ENCODE measurements around the gene GAPDHS.
A peak's percentile ranks its signal among the peaks of the same experiment; 100 is the strongest.

The GAPDHS gene

GRCh38 chr19:35540356-35540927 lies 7.2 kb downstream of the GAPDHS start:
- DNase-seq = no peak

DNA sequence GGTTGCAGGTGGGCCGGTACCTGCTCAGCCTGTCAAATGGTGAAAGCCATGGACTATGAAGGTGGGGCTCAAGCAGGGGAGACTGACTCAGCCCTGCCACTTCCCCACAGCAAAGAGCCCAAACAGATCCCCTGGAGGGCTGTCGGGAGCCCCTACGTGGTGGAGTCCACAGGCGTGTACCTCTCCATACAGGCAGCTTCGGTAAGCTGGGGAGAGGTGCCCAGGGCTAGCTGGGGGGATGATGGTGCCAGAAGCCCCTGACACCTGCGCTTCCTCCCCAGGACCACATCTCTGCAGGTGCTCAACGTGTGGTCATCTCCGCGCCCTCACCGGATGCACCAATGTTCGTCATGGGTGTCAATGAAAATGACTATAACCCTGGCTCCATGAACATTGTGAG lies 9.0 kb downstream of the GAPDHS start:
- no peak for DNase-seq

DNA sequence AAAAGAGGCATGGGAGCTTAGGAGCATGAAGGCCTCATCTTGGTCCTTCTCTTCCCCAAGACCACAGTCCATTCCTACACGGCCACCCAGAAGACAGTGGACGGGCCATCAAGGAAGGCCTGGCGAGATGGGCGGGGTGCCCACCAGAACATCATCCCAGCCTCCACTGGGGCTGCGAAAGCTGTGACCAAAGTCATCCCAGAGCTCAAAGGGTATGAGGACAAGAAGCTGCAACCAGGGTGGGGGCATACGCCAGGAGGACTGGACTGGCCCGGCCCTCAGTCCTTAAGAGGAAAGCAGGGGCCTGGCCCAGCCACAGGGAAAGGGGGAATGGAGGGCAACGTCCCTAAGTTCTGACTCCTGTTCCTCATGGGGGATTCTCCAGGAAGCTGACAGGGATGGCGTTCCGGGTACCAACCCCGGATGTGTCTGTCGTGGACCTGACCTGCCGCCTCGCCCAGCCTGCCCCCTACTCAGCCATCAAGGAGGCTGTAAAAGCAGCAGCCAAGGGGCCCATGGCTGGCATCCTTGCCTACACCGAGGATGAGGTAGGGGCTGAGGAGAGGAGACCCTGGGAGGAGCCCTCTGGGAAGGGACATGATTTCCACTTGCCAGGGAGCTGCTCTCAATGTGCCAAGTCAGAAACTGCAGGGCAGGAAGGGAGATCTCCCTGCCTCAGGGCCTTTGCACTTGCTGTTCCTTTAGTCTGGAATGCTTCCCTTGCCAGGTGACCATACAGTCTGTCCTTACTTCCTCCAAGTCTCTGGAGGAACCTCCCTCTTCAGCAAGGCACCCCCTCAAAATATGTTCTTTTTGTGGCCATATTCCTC lies 10.2 kb downstream of the GAPDHS start:
- no peak for DNase-seq

DNA sequence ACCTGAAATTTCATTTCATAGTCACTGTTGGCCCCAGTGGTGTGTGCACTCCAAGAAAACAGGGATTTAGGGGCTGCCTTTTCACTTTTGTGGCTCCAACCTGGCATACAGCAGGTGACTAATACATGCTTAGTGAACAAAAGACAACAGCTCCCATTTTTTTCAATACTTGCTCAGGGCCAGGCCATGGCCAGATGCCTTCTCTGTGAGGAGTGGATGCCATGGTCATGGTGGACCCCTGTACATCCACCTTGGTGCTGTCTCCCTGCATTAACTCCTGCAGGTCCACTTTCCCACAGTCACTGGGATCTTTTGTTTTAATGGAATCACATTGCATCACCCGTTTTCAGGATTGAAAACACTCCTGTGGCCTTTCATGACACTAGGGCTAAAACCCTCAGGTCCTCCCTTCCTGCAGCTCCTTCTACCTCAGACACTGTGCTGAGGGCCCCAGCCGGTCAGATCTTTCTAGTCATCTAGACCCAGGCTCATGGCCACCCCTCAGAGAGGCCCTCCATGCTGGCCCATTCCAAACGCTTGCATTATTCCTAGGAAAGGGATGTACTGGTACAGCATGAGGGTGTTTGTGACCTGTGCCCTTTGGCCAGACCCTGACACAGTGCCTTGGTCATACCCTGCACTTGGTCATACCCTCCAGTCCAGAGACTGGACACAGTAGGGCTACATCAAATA lies 11.0 kb downstream of the GAPDHS start:
- DNase-seq = no peak

GRCh38 chr19:35545001-35545854 lies 12.0 kb downstream of the GAPDHS start, which contains the start of gene TMEM147:
Gene TMEM147 (plus strand): TSS chr19:35545626. CDS start chr19:35545740, 114 bp downstream.
- DNase-seq = peak; percentile 55 to 68 (median 64)

DNA sequence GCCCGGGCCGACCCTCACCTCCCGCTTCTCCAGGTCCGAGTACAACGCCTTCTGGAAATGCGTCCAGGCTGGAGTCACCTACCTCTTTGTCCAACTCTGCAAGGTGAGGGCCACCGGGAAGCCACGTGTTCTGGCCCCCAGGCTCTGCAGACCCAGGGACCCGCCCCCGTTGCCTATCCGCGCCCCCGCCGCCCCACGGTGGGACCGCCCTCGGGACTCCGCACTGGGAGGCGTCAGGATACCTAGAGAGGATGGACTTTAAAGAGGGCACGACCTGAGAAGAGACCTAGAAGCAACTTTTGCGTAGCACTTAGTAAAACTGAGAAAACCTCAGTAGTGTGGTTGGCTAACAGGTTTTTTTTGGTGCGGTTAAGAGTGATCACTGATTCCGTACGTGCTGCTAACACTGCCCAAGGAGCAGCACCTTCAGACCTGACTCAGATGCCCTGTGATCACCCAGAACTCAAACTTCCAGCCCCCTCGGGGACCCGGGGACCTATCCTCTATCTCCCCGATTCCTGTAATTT lies 12.7 kb downstream of the GAPDHS start:
- peak in 2 of 4 experiments; percentile 47 to 55 for DNase-seq

- no peak for DNase-seq
These were observed 13.3 kb downstream of the GAPDHS start for GRCh38 chr19:35546532-35546931.

DNA sequence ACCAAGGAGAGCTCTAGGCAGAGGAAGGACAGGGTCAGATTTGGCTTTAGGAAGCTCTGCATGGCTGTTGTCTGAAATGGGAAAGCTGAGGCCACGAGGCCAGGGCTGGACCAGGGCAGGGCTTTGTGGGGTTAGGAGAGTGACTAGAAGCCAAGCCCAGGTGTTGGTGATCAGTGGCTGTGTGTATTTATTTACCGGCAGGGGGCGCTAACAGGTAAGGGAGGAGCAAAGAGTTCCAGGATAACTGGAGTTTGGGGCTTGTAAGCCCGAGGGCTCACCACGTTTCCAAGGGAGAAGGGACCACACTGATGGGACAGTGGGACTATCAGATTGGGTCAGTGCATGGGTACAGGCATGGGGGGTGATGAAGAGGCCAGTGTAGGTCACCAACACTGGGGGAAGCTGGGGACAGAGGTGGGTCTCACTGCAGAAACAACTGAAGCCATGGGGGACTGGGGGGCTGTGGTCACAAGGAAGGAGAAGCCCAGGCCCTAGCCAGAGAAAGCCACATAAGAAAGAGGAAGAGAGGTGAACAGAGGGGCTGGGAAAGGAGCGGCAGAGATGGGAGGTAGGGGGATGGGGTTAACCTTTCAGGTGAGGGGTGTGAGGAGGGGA lies 16.0 kb downstream of the GAPDHS start:
- peak; percentile 13 to 38 (median 24) for DNase-seq

GRCh38 chr19:35549879-35550523 lies 16.7 kb downstream of the GAPDHS start:
- DNase-seq = no peak

- DNase-seq = no peak
These were observed 18.0 kb downstream of the GAPDHS start for GRCh38 chr19:35551091-35551810.

DNA sequence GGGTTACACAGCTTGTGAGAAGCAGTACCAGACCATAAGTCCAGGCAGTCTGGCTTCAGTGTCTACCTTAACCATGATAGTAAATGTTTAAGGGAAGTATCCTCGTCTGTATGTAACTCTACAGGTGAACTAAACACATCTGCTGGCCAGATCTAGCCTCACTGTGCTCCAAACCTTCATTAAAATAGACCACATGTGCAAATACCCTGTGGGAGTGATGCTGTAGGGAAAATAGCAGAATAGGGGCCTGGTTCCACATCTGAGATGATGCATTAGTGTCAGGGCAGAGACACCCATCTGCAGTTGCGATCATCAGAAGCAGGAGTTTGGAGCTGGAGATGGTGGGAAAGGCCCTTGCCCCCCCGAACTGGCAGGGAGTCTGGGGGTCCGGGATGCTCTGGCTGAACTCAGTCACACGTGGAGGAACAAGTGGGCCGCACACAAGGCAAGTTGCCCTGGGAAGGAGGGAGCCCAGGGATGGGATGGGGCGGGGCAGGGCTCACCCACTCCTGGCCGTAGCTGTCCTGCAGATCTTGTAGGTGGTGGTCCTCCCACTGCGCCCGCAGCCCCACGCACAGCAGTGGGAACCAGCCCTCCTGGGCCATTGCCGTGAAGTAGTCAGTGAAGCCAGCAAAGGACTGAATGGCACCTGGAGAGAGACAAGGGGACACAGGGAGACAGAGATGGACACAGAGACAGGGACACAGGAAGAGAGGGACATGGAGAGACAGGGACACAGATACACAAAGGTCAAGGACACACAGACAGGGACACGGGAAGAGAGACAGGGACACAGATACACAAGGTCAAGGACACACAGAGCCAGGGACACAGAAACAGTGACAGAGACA lies 19.5 kb downstream of the GAPDHS start:
- no peak for DNase-seq

- DNase-seq = no peak
These were observed 20.2 kb downstream of the GAPDHS start for GRCh38 chr19:35553385-35554000.

GRCh38 chr19:35554076-35554475 lies 20.8 kb downstream of the GAPDHS start:
- DNase-seq = no peak

DNA sequence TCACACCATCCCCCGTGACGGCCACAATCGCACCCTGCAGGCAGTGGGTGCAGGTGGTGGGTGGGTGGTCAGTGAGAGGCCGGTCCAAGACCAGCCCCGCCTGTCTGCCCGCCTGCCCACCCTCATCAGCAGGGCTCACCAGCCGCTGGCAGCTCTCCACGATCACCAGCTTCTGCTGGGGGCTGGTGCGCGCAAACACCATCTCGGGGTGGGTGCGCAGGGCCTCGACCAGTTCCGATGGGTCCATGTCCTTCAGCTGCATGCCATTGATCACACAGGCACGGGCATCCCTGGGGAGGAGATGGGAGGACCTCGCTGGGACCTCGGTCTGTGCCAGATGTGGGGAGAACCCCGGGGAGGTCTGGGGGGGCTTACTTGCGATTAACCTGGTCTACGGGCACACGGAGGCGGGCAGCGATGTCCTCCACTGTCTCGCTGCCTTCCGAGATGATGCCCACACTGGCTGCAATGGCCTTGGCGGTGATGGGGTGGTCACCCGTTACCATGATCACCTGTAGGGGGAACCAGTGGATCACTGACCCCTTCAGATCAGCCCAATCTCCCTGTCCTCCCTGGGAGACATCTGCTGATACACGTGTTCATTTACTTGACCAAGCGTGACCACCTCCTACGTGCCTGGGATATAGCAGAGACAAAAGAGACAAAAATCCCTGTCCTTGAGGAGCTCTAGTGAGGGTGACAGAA lies 22.2 kb downstream of the GAPDHS start:
- no peak for DNase-seq

GRCh38 chr19:35556025-35556590 lies 22.9 kb downstream of the GAPDHS start:
- no peak for DNase-seq

DNA sequence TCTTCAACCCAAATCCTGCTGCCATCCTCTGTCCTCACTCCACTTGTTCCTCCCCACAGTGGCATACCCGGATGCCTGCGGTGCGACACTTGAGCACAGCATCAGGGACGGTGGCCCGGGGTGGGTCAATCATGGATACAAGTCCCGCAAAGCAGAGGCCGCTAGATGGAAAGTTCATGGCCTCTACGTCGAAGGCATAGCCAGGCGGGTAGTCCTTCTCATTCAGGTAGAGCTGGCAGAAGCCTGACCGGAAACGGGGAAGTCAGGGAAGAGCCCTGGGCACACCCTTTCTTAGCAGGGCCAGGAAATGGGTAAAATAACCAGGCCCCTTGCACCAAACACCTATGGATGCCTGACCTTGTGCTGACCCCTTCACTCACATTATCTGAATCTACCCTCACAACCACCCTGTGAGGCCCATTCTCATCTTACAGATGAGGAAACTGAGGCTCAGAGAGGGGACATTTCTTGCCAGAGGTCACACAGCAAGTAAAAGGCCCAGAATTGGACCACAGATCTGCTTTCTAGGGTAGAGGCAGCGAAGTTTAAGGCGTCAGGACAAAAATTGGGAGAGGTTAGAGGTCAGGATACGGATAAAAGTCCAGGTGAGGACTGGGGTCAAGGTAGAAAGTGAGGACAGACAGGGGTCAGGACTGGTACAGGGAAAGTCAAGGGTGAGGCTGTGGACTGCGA lies 23.7 kb downstream of the GAPDHS start:
- no peak for DNase-seq

DNA sequence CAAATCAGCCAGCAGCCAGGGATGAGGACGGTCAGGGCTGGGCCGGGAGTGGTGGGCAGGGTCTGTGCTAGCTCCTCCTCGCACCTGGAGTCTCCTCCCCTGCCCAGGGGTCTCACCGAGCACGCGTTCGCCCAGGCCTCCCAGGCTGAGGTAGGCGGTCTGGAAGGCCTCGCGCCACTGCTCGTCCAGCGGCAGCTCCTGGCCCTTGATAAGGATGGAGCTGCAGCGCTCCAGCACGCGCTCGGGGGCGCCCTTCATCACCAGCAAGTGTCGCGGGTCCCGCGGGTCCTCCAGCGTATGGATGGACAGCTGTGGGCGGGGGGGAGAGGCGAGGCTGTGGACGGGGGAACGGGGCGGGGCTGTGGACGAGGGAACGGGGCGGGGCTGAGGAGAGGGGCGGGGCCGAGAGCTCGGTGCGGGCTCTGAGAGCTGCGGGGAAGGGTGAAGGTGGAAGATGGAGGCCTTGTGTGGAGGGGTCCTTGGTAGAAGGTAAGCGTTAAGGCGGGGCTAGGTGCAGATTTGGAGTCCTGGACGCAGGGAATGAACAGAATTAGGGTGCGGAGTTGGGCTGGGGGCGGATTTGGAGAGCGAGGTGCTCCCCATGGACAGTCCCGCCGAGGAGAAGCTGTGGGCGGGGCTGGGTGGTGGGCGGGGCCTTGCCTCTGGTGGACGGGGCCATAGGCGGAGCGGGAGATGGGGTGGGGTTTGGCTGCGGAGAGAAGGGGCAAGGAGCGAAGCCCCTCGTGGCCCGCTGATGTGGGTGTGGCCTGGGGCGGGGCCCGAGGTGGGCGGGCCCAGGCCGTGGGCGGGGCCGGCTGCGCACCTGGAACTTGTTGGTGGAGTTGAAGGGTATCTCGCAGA lies 24.5 kb downstream of the GAPDHS start:
- DNase-seq = peak in 2 of 4 experiments; percentile 11 to 32
